Stimulated activated naive CD8-positive, alpha-beta T cell treated with anti-CD3 and anti-CD28 coated beads, Interleukin-15, Interleukin-2, amounts not matched to agents 100 ng/mL and 50 ng/mL, for 24 hours (primary cell): ENCODE data around the gene RTEL1.
"Not testable (repeated sequence)": the region's sequence is repeated elsewhere in the genome, so short reads cannot be mapped to it uniquely, and the experiment has no call there.

Source experiments
- H3K27ac Mint-ChIP-seq: one replicate; pipeline ENCODE4 v1.8.0; 2021; ENCODE audit warnings: mild to moderate bottlenecking, mixed read lengths
- H3K27me3 Mint-ChIP-seq: one replicate; pipeline ENCODE4 v1.8.0; 2021; ENCODE audit warnings: mixed read lengths
- H3K36me3 Mint-ChIP-seq: one replicate; pipeline ENCODE4 v1.8.0; 2021; ENCODE audit warnings: low read depth, mixed read lengths
- H3K4me1 Mint-ChIP-seq: one replicate; pipeline ENCODE4 v1.8.0; 2021; ENCODE audit warnings: low read depth, mixed read lengths
- H3K4me3 Mint-ChIP-seq: one replicate; pipeline ENCODE4 v1.8.0; 2021; ENCODE audit warnings: mild to moderate bottlenecking, mixed read lengths
- H3K9me3 Mint-ChIP-seq: one replicate; pipeline ENCODE4 v1.8.0; 2021; ENCODE audit warnings: mixed read lengths

RTEL1 gene

GRCh38 chr20:63624486-63624885 lies 33.6 kb upstream of the RTEL1 start:
- Mint-ChIP-seq H3K36me3 (peaks cover 18% of the 10 kb centered on the region), H3K4me3 (no peak overlapping the region), H3K27me3 (no peaks in the 10 kb centered on the region), H3K9me3 (no peaks in the 10 kb centered on the region), H3K27ac (no peak overlapping the region), H3K4me1 (peaks cover 26% of the 10 kb centered on the region)

GRCh38 chr20:63625771-63626423 lies 32.2 kb upstream of the RTEL1 start:
- Mint-ChIP-seq H3K4me1 (peaks cover 31% of the 10 kb centered on the region), H3K4me3 (peak overlapping the region; percentile 89), H3K27ac (peak overlapping the region; percentile 91), H3K27me3 (no peaks in the 10 kb centered on the region), H3K36me3 (peaks cover 18% of the 10 kb centered on the region), H3K9me3 (no peaks in the 10 kb centered on the region)

GRCh38 chr20:63626424-63627128 lies 31.5 kb upstream of the RTEL1 start, which contains the start of gene GMEB2:
TSS of gene GMEB2 (minus strand) at chr20:63627101. CDS start at chr20:63619397, 7,704 bp downstream.
- Mint-ChIP-seq H3K36me3 (peaks cover 18% of the 10 kb centered on the region), H3K9me3 (no peaks in the 10 kb centered on the region), H3K4me1 (peaks cover 37% of the 10 kb centered on the region), H3K4me3 (peak within 1 kb of the TSS; percentile 93), H3K27ac (peak within 1 kb of the TSS; percentile 96), H3K27me3 (no peaks in the 10 kb centered on the region)

- Mint-ChIP-seq H3K9me3 (no peaks in the 10 kb centered on the region), H3K4me1 (peaks cover 39% of the 10 kb centered on the region), H3K27ac (peak overlapping the region; percentile 96), H3K36me3 (peaks cover 18% of the 10 kb centered on the region), H3K27me3 (no peaks in the 10 kb centered on the region), H3K4me3 (peak overlapping the region; percentile 93)
Measured at GRCh38 chr20:63627129-63627750, 30.9 kb upstream of the RTEL1 start.

- Mint-ChIP-seq H3K27ac (peak overlapping the region; percentile 96), H3K36me3 (peaks cover 14% of the 10 kb centered on the region), H3K4me1 (peaks cover 36% of the 10 kb centered on the region), H3K9me3 (no peaks in the 10 kb centered on the region), H3K27me3 (no peaks in the 10 kb centered on the region), H3K4me3 (peak overlapping the region; percentile 93)
Measured at GRCh38 chr20:63627751-63628245, 30.3 kb upstream of the RTEL1 start.

- H3K4me3 Mint-ChIP-seq = peak overlapping the region; percentile 93
- H3K27me3 Mint-ChIP-seq = no peaks in the 10 kb centered on the region
- peaks cover 40% of the 10 kb centered on the region for H3K4me1 Mint-ChIP-seq
- H3K9me3 Mint-ChIP-seq = no peaks in the 10 kb centered on the region
- peak overlapping the region; percentile 96 for H3K27ac Mint-ChIP-seq
- peaks cover 11% of the 10 kb centered on the region for H3K36me3 Mint-ChIP-seq
Measured at GRCh38 chr20:63628246-63628975, 29.7 kb upstream of the RTEL1 start.

- not testable (repeated sequence) for H3K27me3 Mint-ChIP-seq, H3K4me3 Mint-ChIP-seq, H3K27ac Mint-ChIP-seq, H3K9me3 Mint-ChIP-seq
- peaks cover 60% of the 10 kb centered on the region for H3K4me1 Mint-ChIP-seq
- H3K36me3 Mint-ChIP-seq = peaks cover 11% of the 10 kb centered on the region
Measured at GRCh38 chr20:63630956-63631355, 27.2 kb upstream of the RTEL1 start.

GRCh38 chr20:63631426-63631825 lies 26.7 kb upstream of the RTEL1 start:
- H3K9me3 Mint-ChIP-seq, H3K27me3 Mint-ChIP-seq, H3K4me3 Mint-ChIP-seq: not testable (repeated sequence)
- Mint-ChIP-seq H3K36me3 (peaks cover 11% of the 10 kb centered on the region), H3K4me1 (peaks cover 65% of the 10 kb centered on the region), H3K27ac (peak overlapping the region; percentile 38)

GRCh38 chr20:63633732-63634131 lies 24.4 kb upstream of the RTEL1 start:
- peaks cover 4% of the 10 kb centered on the region for H3K36me3 Mint-ChIP-seq
- H3K4me1 Mint-ChIP-seq = peaks cover 76% of the 10 kb centered on the region
- H3K27ac Mint-ChIP-seq = no peak overlapping the region
- H3K4me3 Mint-ChIP-seq = no peak overlapping the region
- H3K27me3 Mint-ChIP-seq = no peaks in the 10 kb centered on the region
- H3K9me3 Mint-ChIP-seq = no peaks in the 10 kb centered on the region

- H3K9me3 Mint-ChIP-seq = no peaks in the 10 kb centered on the region
- H3K4me3 Mint-ChIP-seq = peak overlapping the region; percentile 61
- H3K4me1 Mint-ChIP-seq = peaks cover 77% of the 10 kb centered on the region
- no peaks in the 10 kb centered on the region for H3K36me3 Mint-ChIP-seq
- peak overlapping the region; percentile 85 for H3K27ac Mint-ChIP-seq
- H3K27me3 Mint-ChIP-seq = no peaks in the 10 kb centered on the region
Measured at GRCh38 chr20:63635431-63636141, 22.5 kb upstream of the RTEL1 start.

- H3K36me3 Mint-ChIP-seq = no peaks in the 10 kb centered on the region
- H3K27ac Mint-ChIP-seq = no peak overlapping the region
- no peaks in the 10 kb centered on the region for H3K9me3 Mint-ChIP-seq
- no peaks in the 10 kb centered on the region for H3K27me3 Mint-ChIP-seq
- peaks cover 70% of the 10 kb centered on the region for H3K4me1 Mint-ChIP-seq
- H3K4me3 Mint-ChIP-seq = no peak overlapping the region
Measured at GRCh38 chr20:63636752-63637628, 21.1 kb upstream of the RTEL1 start.

GRCh38 chr20:63639093-63639975 lies 18.8 kb upstream of the RTEL1 start:
- H3K27me3 Mint-ChIP-seq = no peaks in the 10 kb centered on the region
- H3K4me1 Mint-ChIP-seq = peaks cover 58% of the 10 kb centered on the region
- H3K9me3 Mint-ChIP-seq = no peaks in the 10 kb centered on the region
- peak overlapping the region; percentile 87 for H3K4me3 Mint-ChIP-seq
- peak overlapping the region; percentile 98 for H3K27ac Mint-ChIP-seq
- H3K36me3 Mint-ChIP-seq = no peaks in the 10 kb centered on the region

- Mint-ChIP-seq H3K36me3 (no peaks in the 10 kb centered on the region), H3K4me1 (peaks cover 50% of the 10 kb centered on the region), H3K27ac (peak overlapping the region; percentile 98), H3K27me3 (no peaks in the 10 kb centered on the region), H3K4me3 (peak overlapping the region; percentile 87), H3K9me3 (no peaks in the 10 kb centered on the region)
Measured at GRCh38 chr20:63640086-63640485, 18.0 kb upstream of the RTEL1 start.
